GM23338 (cell line): ENCODE data around the gene SLC24A1. TPM values are rescaled to one million over a fixed set of nuclear protein-coding genes. Genes with fewer than 3 reads are reported as not detected.

Experiments used
- ATAC-seq: fragments of 200-7000 bp; cut with Tn5 transposase; 3 replicates; pipeline ENCODE4 v1.9.1; 2020
- DNase-seq: peaks from one replicate; pipeline ENCODE4 v3.0.0-alpha.2; 2015; ENCODE audit warnings: low spot score
- H2AFZ ChIP-seq: fragments of 200-600 bp; sonication (generic); 2 replicates; pipeline ENCODE4 v1.8.0; 2016; ENCODE audit warnings: antibody characterized with exemption, mild to moderate bottlenecking, moderate library complexity
- H3F3A ChIP-seq: fragments of 200-600 bp; sonication (generic); replicated peaks from 2 replicates; pipeline ENCODE4 v1.8.0; 2017; ENCODE audit warnings: antibody characterized with exemption, mixed run types, low read depth
- H3K27ac ChIP-seq: fragments of 200-600 bp; sonication (generic); 2 replicates; pipeline ENCODE4 v1.6.1; 2016; ENCODE audit warnings: low read depth
- H3K27me3 ChIP-seq: fragments of 200-600 bp; sonication (generic); 2 replicates; pipeline ENCODE4 v1.8.0; 2016; ENCODE audit warnings: mild to moderate bottlenecking, mixed run types, moderate library complexity; ENCODE audit not compliant: insufficient read depth
- H3K36me3 ChIP-seq: fragments of 200-600 bp; sonication (generic); 2 replicates; pipeline ENCODE4 v1.8.0; 2016; ENCODE audit warnings: mild to moderate bottlenecking; ENCODE audit not compliant: insufficient read depth
- H3K4me1 ChIP-seq: fragments of 200-600 bp; sonication (generic); 2 replicates; pipeline ENCODE4 v1.8.0; 2016; ENCODE audit warnings: mild to moderate bottlenecking, moderate library complexity; ENCODE audit not compliant: insufficient read depth
- H3K4me2 ChIP-seq: fragments of 200-600 bp; sonication (generic); 2 replicates; pipeline ENCODE4 v1.7.1; 2017; ENCODE audit warnings: mixed run types
- H3K4me3 ChIP-seq: fragments of 200-600 bp; sonication (generic); 2 replicates; pipeline ENCODE4 v1.6.1; 2016; ENCODE audit warnings: mixed run types
- H3K79me2 ChIP-seq: fragments of 200-600 bp; sonication (generic); replicated peaks from 2 replicates; pipeline ENCODE4 v1.8.0; 2017; ENCODE audit warnings: mild to moderate bottlenecking; ENCODE audit not compliant: insufficient read depth
- H3K9me2 ChIP-seq: fragments of 200-600 bp; sonication (generic); 2 replicates; pipeline ENCODE4 v1.8.0; 2017; ENCODE audit not compliant: insufficient read depth
- H4K20me1 ChIP-seq: fragments of 200-600 bp; sonication (generic); replicated peaks from 2 replicates; pipeline ENCODE4 v1.8.0; 2017; ENCODE audit warnings: mild to moderate bottlenecking; ENCODE audit not compliant: insufficient read depth
- H3K27ac Mint-ChIP-seq: 2 replicates; pipeline ENCODE4 v1.8.0; 2020; ENCODE audit warnings: inconsistent platforms, mild to moderate bottlenecking, moderate library complexity, mixed read lengths
- H3K27me3 Mint-ChIP-seq: 3 replicates; pipeline ENCODE4 v1.8.0; 2022; ENCODE audit warnings: low read depth, mild to moderate bottlenecking, moderate library complexity, mixed read lengths, inconsistent platforms; ENCODE audit not compliant: insufficient read depth, poor library complexity
- H3K36me3 Mint-ChIP-seq: 3 replicates; pipeline ENCODE4 v1.8.0; 2021; ENCODE audit warnings: low read depth, mild to moderate bottlenecking, inconsistent platforms, moderate library complexity, mixed read lengths
- H3K4me1 Mint-ChIP-seq: 3 replicates; pipeline ENCODE4 v1.8.0; 2020; ENCODE audit warnings: mild to moderate bottlenecking, inconsistent platforms, mixed read lengths
- H3K4me3 Mint-ChIP-seq: 3 replicates; pipeline ENCODE4 v1.8.0; 2021; ENCODE audit warnings: moderate library complexity, mild to moderate bottlenecking, inconsistent platforms, mixed read lengths
- H3K9me3 Mint-ChIP-seq: 3 replicates; pipeline ENCODE4 v1.8.0; 2020; ENCODE audit warnings: moderate library complexity, mild to moderate bottlenecking, inconsistent platforms, mixed read lengths
- EZH2 ChIP-seq: fragments of 200-600 bp; sonication (generic); IDR thresholded peaks from one replicate; pipeline ENCODE4 v1.8.0; 2017; ENCODE audit warnings: antibody characterized with exemption, mild to moderate bottlenecking, low read depth; ENCODE audit not compliant: unreplicated experiment
- NANOG ChIP-seq: IDR thresholded peaks from 2 replicates; pipeline ENCODE4 v1.6.1; 2016; ENCODE audit warnings: antibody characterized with exemption, borderline replicate concordance
- POLR2AphosphoS5 ChIP-seq: IDR thresholded peaks from 2 replicates; pipeline ENCODE4 v1.6.1; 2016; ENCODE audit warnings: antibody characterized with exemption, low read depth
- polyA plus RNA-seq: library from polyadenylated mRNA; unstranded; fragments of >200 nt; fragmentation: Nextera tagmentation; extraction: Ambion mirVana; gene quantifications from 2 replicates; pipeline ENCODE4 v1.2.1, GENCODE V29; 2016
- total RNA-seq: library from RNA; depleted of rRNA; stranded (reverse); fragments of >200 nt; shearing (Covaris generic); gene quantifications from 2 replicates; pipeline ENCODE4 v1.2.3, GENCODE V29; 2014
- TF ChIP-seq, protein P1 (sequence below): fragments of 250-450 bp; sonication (Bioruptor Pico); IDR thresholded peaks from 2 replicates; pipeline ENCODE4 v1.5.0; 2020; ENCODE audit warnings: mild to moderate bottlenecking, moderate library complexity
- TF ChIP-seq, protein P2 (sequence below): IDR thresholded peaks from 2 replicates; pipeline ENCODE4 v1.6.1; 2016; ENCODE audit warnings: antibody characterized with exemption

The SLC24A1 gene
- total and polyA plus RNA-seq, 2 experiments from 2014 or later, result 1.6 to 4.5 TPM

DNA sequence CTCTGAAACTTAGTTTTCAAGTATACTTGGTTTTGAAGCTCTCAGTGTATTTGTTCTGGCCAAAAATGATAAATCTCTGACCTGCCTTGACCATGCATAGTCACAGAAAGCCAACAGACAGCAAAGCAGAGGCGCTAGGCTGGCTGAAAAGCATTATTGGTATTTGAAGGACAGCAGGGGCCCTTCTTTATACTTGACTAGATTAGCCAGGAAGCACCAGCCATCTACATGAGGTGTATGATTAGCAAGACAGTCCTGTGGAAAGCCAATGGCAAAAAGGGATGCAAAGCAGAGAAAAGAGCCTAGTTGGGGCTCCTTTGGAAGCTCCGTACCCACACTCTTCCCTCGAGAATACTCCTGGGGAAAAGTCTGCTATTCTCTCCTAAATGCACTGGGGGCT is 7.8 kb downstream of the SLC24A1 start (continued):
- TF ChIP-seq, protein P1, sequence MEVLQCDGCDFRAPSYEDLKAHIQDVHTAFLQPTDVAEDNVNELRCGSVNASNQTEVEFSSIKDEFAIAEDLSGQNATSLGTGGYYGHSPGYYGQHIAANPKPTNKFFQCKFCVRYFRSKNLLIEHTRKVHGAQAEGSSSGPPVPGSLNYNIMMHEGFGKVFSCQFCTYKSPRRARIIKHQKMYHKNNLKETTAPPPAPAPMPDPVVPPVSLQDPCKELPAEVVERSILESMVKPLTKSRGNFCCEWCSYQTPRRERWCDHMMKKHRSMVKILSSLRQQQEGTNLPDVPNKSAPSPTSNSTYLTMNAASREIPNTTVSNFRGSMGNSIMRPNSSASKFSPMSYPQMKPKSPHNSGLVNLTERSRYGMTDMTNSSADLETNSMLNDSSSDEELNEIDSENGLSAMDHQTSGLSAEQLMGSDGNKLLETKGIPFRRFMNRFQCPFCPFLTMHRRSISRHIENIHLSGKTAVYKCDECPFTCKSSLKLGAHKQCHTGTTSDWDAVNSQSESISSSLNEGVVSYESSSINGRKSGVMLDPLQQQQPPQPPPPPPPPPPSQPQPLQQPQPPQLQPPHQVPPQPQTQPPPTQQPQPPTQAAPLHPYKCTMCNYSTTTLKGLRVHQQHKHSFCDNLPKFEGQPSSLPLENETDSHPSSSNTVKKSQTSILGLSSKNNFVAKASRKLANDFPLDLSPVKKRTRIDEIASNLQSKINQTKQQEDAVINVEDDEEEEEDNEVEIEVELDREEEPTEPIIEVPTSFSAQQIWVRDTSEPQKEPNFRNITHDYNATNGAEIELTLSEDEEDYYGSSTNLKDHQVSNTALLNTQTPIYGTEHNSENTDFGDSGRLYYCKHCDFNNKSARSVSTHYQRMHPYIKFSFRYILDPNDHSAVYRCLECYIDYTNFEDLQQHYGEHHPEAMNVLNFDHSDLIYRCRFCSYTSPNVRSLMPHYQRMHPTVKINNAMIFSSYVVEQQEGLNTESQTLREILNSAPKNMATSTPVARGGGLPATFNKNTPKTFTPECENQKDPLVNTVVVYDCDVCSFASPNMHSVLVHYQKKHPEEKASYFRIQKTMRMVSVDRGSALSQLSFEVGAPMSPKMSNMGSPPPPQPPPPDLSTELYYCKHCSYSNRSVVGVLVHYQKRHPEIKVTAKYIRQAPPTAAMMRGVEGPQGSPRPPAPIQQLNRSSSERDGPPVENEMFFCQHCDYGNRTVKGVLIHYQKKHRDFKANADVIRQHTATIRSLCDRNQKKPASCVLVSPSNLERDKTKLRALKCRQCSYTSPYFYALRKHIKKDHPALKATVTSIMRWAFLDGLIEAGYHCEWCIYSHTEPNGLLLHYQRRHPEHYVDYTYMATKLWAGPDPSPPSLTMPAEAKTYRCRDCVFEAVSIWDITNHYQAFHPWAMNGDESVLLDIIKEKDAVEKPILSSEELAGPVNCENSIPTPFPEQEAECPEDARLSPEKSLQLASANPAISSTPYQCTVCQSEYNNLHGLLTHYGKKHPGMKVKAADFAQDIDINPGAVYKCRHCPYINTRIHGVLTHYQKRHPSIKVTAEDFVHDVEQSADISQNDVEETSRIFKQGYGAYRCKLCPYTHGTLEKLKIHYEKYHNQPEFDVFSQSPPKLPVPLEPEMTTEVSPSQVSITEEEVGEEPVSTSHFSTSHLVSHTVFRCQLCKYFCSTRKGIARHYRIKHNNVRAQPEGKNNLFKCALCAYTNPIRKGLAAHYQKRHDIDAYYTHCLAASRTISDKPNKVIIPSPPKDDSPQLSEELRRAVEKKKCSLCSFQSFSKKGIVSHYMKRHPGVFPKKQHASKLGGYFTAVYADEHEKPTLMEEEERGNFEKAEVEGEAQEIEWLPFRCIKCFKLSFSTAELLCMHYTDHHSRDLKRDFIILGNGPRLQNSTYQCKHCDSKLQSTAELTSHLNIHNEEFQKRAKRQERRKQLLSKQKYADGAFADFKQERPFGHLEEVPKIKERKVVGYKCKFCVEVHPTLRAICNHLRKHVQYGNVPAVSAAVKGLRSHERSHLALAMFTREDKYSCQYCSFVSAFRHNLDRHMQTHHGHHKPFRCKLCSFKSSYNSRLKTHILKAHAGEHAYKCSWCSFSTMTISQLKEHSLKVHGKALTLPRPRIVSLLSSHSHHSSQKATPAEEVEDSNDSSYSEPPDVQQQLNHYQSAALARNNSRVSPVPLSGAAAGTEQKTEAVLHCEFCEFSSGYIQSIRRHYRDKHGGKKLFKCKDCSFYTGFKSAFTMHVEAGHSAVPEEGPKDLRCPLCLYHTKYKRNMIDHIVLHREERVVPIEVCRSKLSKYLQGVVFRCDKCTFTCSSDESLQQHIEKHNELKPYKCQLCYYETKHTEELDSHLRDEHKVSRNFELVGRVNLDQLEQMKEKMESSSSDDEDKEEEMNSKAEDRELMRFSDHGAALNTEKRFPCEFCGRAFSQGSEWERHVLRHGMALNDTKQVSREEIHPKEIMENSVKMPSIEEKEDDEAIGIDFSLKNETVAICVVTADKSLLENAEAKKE, result no peak

DNA sequence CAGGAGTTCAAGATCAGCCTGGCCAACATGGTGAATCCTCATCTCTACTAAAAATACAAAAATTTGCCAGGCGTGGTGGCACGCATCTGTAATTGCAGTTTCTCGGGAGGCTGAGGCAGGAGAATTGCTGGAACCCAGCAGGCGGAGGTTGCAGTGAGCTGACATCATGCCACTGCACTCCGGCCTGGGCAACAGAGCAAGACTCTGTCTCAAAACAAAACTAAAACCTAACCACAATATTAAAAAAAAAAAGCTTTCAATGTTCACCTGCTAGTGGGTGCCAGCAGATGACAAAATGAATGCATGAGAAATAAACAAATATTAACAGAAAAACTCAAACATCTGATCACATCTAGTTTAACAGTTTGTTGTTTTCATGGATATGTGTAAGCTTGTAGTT is 9.0 kb downstream of the SLC24A1 start:
- H2AFZ ChIP-seq, result no peak overlapping the region
- H4K20me1 ChIP-seq, result no peaks in the 10 kb centered on the region; the same call in 1 of the 2 replicates
- Mint-ChIP-seq H3K9me3 (no peaks in the 10 kb centered on the region), H3K36me3 (no peaks in the 10 kb centered on the region; the same call in 2 of the 3 replicates), H3K4me1 (peaks cover 13% of the 10 kb centered on the region; the same call in 2 of the 3 replicates), H3K27ac (no peak overlapping the region), H3K4me3 (no peak overlapping the region), H3K27me3 (no peaks in the 10 kb centered on the region)
- no peaks in the 10 kb centered on the region for H3K4me1 ChIP-seq
- TF ChIP-seq POLR2AphosphoS5 (no peak), EZH2 (no peak), NANOG (no peak)
- TF ChIP-seq, protein P2, sequence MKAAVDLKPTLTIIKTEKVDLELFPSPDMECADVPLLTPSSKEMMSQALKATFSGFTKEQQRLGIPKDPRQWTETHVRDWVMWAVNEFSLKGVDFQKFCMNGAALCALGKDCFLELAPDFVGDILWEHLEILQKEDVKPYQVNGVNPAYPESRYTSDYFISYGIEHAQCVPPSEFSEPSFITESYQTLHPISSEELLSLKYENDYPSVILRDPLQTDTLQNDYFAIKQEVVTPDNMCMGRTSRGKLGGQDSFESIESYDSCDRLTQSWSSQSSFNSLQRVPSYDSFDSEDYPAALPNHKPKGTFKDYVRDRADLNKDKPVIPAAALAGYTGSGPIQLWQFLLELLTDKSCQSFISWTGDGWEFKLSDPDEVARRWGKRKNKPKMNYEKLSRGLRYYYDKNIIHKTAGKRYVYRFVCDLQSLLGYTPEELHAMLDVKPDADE, result no peak
- TF ChIP-seq, protein P1, result no peak
- no peaks in the 10 kb centered on the region for H3K36me3 ChIP-seq
- H3K27me3 ChIP-seq, result no peaks in the 10 kb centered on the region
- no peak overlapping the region for H3K4me2 ChIP-seq
- DNase-seq, result no peak
- H3F3A ChIP-seq, result no peaks in the 10 kb centered on the region
- peaks cover 10% of the 10 kb centered on the region; the same call in 1 of the 2 replicates for H3K9me2 ChIP-seq
- no peak overlapping the region for H3K27ac ChIP-seq
- no peak for ATAC-seq
- H3K4me3 ChIP-seq, result no peak overlapping the region
- no peaks in the 10 kb centered on the region for H3K79me2 ChIP-seq
